Liver (tissue), 9 donors: ENCODE measurements around the gene TCEANC. TPM values are rescaled to one million over a fixed set of nuclear protein-coding genes. Genes with fewer than 3 reads are reported as not detected.

Experiments
- DNase-seq: peaks from one replicate; pipeline ENCODE4 v3.0.0-alpha.2; 2017; ENCODE audit warnings: low spot score
- H3K27ac ChIP-seq, 2 donors: one replicate each; pipeline ENCODE4 v1.7.0; 2013; ENCODE audit warnings: inconsistent platforms in 2 of 2, low read length in 2 of 2, control low read depth in 1 of 2, low read depth in 1 of 2, mild to moderate bottlenecking in 1 of 2
- H3K27me3 ChIP-seq, 4 donors: one replicate each; pipeline versions ENCODE4 v1.6.1 to v1.7.0; 2013; ENCODE audit warnings: low read length in 3 of 4, inconsistent platforms in 1 of 4, mild to moderate bottlenecking in 1 of 4, moderate library complexity in 1 of 4; ENCODE audit not compliant: control insufficient read depth in 4 of 4, insufficient read depth in 4 of 4
- H3K36me3 ChIP-seq, 4 donors: one replicate each; pipeline versions ENCODE4 v1.6.1 to v1.7.0; 2013; ENCODE audit warnings: low read length in 3 of 4, mild to moderate bottlenecking in 3 of 4, low read depth in 1 of 4, moderate library complexity in 1 of 4; ENCODE audit not compliant: control insufficient read depth in 4 of 4, insufficient read depth in 3 of 4
- H3K4me1 ChIP-seq, 4 donors: one replicate each; pipeline versions ENCODE4 v1.6.1 to v1.7.0; 2013; ENCODE audit warnings: low read length in 3 of 4, mild to moderate bottlenecking in 3 of 4, moderate library complexity in 1 of 4; ENCODE audit not compliant: control insufficient read depth in 4 of 4, insufficient read depth in 4 of 4
- H3K4me3 ChIP-seq, 3 donors: one replicate each; pipeline versions ENCODE4 v1.6.1 to v1.7.0; 2013; ENCODE audit warnings: low read length in 3 of 3, control low read depth in 1 of 3, low read depth in 1 of 3, mild to moderate bottlenecking in 1 of 3
- H3K9ac ChIP-seq, 2 donors: one replicate each; pipeline ENCODE4 v1.7.0; 2013; ENCODE audit warnings: low read length in 2 of 2, mild to moderate bottlenecking in 2 of 2, moderate library complexity in 2 of 2, control low read depth in 1 of 2, low read depth in 1 of 2
- H3K9me3 ChIP-seq, 4 donors: one replicate each; pipeline versions ENCODE4 v1.6.1 to v1.7.0; 2013; ENCODE audit warnings: low read length in 3 of 4; ENCODE audit not compliant: control insufficient read depth in 4 of 4
- ATF3 ChIP-seq: IDR thresholded peaks from 2 replicates; pipeline ENCODE4 v1.6.1; 2016; ENCODE audit warnings: antibody characterized with exemption
- CTCF ChIP-seq: fragments of 150-350 bp; IDR thresholded peaks from 2 replicates; pipeline ENCODE4 v1.5.1; 2017; ENCODE audit warnings: improper control_type of control experiment, low read depth, low read length; ENCODE audit not compliant: missing input control
- FOXA1 ChIP-seq: IDR thresholded peaks from 2 replicates; pipeline ENCODE4 v1.6.1; 2016; ENCODE audit warnings: antibody characterized with exemption
- FOXA2 ChIP-seq: IDR thresholded peaks from 2 replicates; pipeline ENCODE4 v1.6.1; 2016; ENCODE audit warnings: antibody characterized with exemption
- GABPA ChIP-seq, 2 donors: IDR thresholded peaks in 1 of 2; conservative IDR thresholded peaks in 1 of 2; 2 replicates each; pipeline ENCODE4 v1.6.1; 2016; ENCODE audit warnings: antibody characterized with exemption in 2 of 2, mild to moderate bottlenecking in 1 of 2, moderate library complexity in 1 of 2
- RAD21 ChIP-seq, 2 donors: IDR thresholded peaks; 2 replicates each; pipeline ENCODE4 v1.6.1; 2016; ENCODE audit warnings: antibody characterized with exemption in 2 of 2, mild to moderate bottlenecking in 2 of 2
- RXRA ChIP-seq, 2 donors: IDR thresholded peaks; 2 replicates each; pipeline ENCODE4 v1.6.1; 2017 to 2018; ENCODE audit warnings: antibody characterized with exemption in 2 of 2, mild to moderate bottlenecking in 1 of 2
- SP1 ChIP-seq: IDR thresholded peaks from 2 replicates; pipeline ENCODE4 v1.6.1; 2018; ENCODE audit warnings: antibody characterized with exemption, mild to moderate bottlenecking
- YY1 ChIP-seq: IDR thresholded peaks from 2 replicates; pipeline ENCODE4 v1.6.1; 2016; ENCODE audit warnings: antibody characterized with exemption, mild to moderate bottlenecking
- WGBS: extraction: QIAGEN DNeasy Blood & Tissue Kit; methylation state at CpG from one replicate; pipeline ENCODE4 v1.1.7; 2013; 5-methylcytosine and 5-hydroxymethylcytosine counted together
- polyA plus RNA-seq, 2 donors: library from polyadenylated mRNA; stranded (reverse) in 1 of 2; unstranded in 1 of 2; fragments of 200-250 nt in 1 of 2; fragments of >200 nt in 1 of 2; fragmentation: Nextera tagmentation in 1 of 2; extraction: Ambion mirVana in 1 of 2; gene quantifications; one replicate each; pipeline versions ENCODE4 v1.2.1 to v1.2.3, GENCODE V29; 2013 to 2015
- total RNA-seq, 2 donors: library from RNA; depleted of rRNA; stranded (reverse); fragments of >200 nt; gene quantifications; one replicate each; pipeline ENCODE4 v1.2.3, GENCODE V29; 2014
- TF ChIP-seq, protein P1 (sequence below): IDR thresholded peaks from 2 replicates; pipeline ENCODE4 v1.6.1; 2016; ENCODE audit warnings: antibody characterized with exemption, mild to moderate bottlenecking
- TF ChIP-seq, protein P2 (sequence below): IDR thresholded peaks from 2 replicates; pipeline ENCODE4 v1.6.1; 2016; ENCODE audit warnings: antibody characterized with exemption
- TF ChIP-seq, protein P3 (sequence below): IDR thresholded peaks from 2 replicates; pipeline ENCODE4 v1.6.1; 2016; ENCODE audit warnings: antibody characterized with exemption
- donor health status: healthy.
- donor health status: healthy.
- donor health status: healthy.
- donor health status: healthy.
- donor health status: healthy.

Gene TCEANC
- total and polyA plus RNA-seq, 4 donors, result 0.73 to 7.7 (median 3.6) TPM

- no peak for DNase-seq
- Histone ChIP-seq H3K4me3 (no peak overlapping the region), H3K27me3 (no peaks in the 10 kb centered on the region), H3K9me3 (no peaks in the 10 kb centered on the region), H3K36me3 (no peaks in the 10 kb centered on the region), H3K27ac (no peak overlapping the region), H3K9ac (no peak overlapping the region), H3K4me1 (peaks cover 5 to 19% (median 11%) of the 10 kb centered on the region in 4 donors)
- WGBS, result 92% methylated on average over 2 of the region's 2 CpGs
- no peak for TF ChIP-seq FOXA1
- no peak for TF ChIP-seq GABPA (IDR thresholded peaks at IDR 0.05 in 1 of 2, conservative IDR thresholded peaks at IDR 0.05 in 1 of 2)
- TF ChIP-seq RXRA (IDR thresholded peaks at IDR 0.05), result no peak
- no peak for TF ChIP-seq CTCF
- TF ChIP-seq, protein P1, sequence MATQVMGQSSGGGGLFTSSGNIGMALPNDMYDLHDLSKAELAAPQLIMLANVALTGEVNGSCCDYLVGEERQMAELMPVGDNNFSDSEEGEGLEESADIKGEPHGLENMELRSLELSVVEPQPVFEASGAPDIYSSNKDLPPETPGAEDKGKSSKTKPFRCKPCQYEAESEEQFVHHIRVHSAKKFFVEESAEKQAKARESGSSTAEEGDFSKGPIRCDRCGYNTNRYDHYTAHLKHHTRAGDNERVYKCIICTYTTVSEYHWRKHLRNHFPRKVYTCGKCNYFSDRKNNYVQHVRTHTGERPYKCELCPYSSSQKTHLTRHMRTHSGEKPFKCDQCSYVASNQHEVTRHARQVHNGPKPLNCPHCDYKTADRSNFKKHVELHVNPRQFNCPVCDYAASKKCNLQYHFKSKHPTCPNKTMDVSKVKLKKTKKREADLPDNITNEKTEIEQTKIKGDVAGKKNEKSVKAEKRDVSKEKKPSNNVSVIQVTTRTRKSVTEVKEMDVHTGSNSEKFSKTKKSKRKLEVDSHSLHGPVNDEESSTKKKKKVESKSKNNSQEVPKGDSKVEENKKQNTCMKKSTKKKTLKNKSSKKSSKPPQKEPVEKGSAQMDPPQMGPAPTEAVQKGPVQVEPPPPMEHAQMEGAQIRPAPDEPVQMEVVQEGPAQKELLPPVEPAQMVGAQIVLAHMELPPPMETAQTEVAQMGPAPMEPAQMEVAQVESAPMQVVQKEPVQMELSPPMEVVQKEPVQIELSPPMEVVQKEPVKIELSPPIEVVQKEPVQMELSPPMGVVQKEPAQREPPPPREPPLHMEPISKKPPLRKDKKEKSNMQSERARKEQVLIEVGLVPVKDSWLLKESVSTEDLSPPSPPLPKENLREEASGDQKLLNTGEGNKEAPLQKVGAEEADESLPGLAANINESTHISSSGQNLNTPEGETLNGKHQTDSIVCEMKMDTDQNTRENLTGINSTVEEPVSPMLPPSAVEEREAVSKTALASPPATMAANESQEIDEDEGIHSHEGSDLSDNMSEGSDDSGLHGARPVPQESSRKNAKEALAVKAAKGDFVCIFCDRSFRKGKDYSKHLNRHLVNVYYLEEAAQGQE, result no peak
- TF ChIP-seq, protein P2, sequence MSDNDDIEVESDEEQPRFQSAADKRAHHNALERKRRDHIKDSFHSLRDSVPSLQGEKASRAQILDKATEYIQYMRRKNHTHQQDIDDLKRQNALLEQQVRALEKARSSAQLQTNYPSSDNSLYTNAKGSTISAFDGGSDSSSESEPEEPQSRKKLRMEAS, result no peak
- no peak for TF ChIP-seq FOXA2
- TF ChIP-seq, protein P3, sequence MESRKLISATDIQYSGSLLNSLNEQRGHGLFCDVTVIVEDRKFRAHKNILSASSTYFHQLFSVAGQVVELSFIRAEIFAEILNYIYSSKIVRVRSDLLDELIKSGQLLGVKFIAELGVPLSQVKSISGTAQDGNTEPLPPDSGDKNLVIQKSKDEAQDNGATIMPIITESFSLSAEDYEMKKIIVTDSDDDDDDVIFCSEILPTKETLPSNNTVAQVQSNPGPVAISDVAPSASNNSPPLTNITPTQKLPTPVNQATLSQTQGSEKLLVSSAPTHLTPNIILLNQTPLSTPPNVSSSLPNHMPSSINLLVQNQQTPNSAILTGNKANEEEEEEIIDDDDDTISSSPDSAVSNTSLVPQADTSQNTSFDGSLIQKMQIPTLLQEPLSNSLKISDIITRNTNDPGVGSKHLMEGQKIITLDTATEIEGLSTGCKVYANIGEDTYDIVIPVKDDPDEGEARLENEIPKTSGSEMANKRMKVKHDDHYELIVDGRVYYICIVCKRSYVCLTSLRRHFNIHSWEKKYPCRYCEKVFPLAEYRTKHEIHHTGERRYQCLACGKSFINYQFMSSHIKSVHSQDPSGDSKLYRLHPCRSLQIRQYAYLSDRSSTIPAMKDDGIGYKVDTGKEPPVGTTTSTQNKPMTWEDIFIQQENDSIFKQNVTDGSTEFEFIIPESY, result no peak
- TF ChIP-seq YY1, result no peak
Measured at GRCh38 chrX:13694359-13694758, 41.4 kb downstream of the TCEANC start.

- H3K9me3 ChIP-seq, result no peaks in the 10 kb centered on the region
- no peak overlapping the region for H3K27ac ChIP-seq
- H3K9ac ChIP-seq, result no peak overlapping the region
- no peak for TF ChIP-seq FOXA1
- no peak for TF ChIP-seq RAD21 (IDR thresholded peaks at IDR 0.05)
- no peak for TF ChIP-seq SP1
- TF ChIP-seq GABPA (IDR thresholded peaks at IDR 0.05 in 1 of 2, conservative IDR thresholded peaks at IDR 0.05 in 1 of 2), result no peak
- TF ChIP-seq YY1, result no peak
- no peak for TF ChIP-seq ATF3
- TF ChIP-seq CTCF, result no peak
- 89% methylated on average over 8 of the region's 8 CpGs for WGBS
- H3K4me1 ChIP-seq, result peaks cover 5 to 19% (median 10%) of the 10 kb centered on the region in 4 donors
- no peaks in the 10 kb centered on the region for H3K36me3 ChIP-seq
- no peak for DNase-seq
- no peaks in the 10 kb centered on the region for H3K27me3 ChIP-seq
- no peak overlapping the region for H3K4me3 ChIP-seq
Measured at GRCh38 chrX:13694983-13695382, 42.0 kb downstream of the TCEANC start.
